HG03565 (cell line): ENCODE measurements around the gene PLBD1.
A peak's percentile ranks its signal among the peaks of the same experiment; 100 is the strongest.

ENCODE experiments used
- ATAC-seq: cut with Tn5 transposase; IDR thresholded peaks from one replicate; pipeline ENCODE4 v1.9.1; 2021; ENCODE audit warnings: mild to moderate bottlenecking, moderate library complexity; ENCODE audit not compliant: unreplicated experiment

PLBD1 gene

GRCh38 chr12:14570231-14570630 is 2.5 kb upstream of the PLBD1 start:
- ATAC-seq = no peak

DNA sequence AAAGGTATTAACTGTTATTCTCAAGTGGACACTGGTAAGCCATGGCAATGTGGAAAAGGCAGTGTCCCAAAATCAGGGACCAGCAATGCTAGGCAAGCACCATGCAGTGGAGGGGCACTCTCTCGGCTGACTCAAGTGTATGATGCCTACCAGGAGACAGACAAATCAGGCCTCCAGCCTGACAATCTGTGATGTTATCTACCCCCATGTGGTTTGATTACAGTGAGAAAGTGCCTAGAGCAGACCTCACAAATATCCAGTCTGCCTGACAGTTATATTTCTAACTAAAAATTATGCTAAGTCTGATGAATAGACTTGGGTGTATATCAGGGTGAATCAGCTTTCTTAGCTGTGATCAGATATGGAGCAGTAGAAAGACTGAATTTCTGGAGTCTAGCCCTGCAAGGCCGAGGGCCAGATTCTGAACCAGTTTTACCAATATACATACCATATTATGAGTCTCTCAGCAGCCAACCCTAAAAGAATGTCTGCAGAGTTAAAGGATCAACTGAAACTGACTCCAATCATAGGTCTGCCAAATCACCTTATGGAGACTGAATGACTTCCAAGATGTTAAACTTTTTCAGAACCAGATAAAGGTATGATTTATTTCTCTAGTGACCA is 3.2 kb downstream of the PLBD1 start:
- no peak for ATAC-seq

DNA sequence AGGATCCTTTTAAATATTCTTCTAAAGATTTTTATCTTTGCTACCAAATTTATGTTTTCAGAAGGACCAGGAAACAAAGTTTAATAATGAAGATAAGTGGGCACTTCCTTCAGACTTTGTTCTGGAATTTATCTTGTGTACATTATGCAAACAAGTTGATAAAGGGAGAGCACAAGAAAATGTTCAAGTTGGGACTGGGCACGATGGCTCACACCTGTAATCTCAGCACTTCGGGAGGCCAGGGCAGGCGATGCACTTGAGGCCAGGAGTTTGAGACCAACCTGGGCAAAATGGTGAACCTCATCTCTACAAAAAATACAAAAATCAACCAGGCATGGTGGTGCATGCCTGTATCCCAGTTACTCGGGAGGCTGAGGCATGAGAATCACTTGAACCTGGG is 4.6 kb downstream of the PLBD1 start:
- no peak for ATAC-seq

- no peak for ATAC-seq
These were observed 5.4 kb downstream of the PLBD1 start for GRCh38 chr12:14562279-14562678.

- ATAC-seq = no peak
These were observed 5.9 kb downstream of the PLBD1 start for GRCh38 chr12:14561677-14562238.

GRCh38 chr12:14560904-14561574 is 6.6 kb downstream of the PLBD1 start:
- ATAC-seq = no peak

DNA sequence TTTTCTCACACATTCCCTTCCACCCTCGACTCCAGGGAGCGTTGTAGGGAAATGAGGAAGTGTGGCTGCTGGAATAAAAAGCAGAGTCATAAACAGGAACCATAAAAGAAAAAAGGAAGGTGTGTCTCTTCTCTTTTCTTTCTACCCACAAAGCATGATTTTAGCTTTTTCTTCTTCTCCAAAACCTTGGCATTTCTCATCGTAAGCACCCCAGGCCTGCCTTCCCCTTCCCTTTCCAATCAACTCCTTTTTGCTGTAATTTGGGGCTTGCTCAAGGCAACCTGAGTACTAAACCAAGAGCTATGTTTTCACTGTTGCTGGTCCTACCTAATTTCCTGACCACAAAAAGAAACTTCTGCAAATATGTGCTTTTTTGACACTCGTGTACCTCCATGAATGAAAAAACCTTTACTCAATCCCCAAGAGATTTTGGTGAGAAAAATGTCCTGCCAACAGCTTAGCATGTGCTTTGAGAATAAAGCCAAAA is 9.2 kb downstream of the PLBD1 start:
- no peak for ATAC-seq

- no peak for ATAC-seq
These were observed 9.7 kb downstream of the PLBD1 start for GRCh38 chr12:14557966-14558365.

DNA sequence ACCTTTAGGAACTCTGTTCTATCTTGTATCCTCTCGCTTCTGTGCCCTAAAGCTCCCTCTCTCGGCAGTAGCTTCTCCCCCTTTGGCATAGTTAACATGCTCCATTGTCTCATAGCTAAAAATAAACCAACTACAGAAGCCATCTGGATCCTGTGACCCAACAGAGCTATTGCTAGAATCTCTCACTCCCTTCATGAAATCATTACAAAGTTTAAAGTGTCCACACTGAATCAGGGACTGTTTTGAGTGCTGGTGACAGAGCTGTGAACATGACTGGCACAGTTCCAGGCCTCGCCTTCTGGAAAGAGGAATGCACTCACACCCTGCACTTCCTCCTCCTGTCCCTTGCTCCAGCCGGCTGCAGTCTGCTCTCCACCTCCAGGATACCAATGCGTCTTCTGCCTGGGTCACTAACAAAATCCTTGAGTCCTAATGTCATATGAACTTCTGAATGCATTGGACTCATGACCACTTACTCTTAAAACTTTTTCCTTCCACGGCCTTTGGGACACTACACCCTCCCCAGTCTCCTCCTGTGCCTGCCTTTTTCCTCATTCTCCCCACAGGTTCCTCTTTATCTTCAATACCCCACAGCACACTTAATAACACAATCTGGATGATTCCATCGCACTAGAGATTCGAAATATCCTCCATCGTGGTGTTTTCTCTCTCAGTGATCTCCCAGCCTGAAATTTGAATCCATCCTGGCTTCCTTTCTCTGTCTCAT is 13.2 kb downstream of the PLBD1 start:
- ATAC-seq = no peak

- no peak for ATAC-seq
These were observed 19.1 kb downstream of the PLBD1 start for GRCh38 chr12:14548609-14549008.

GRCh38 chr12:14547571-14547970 is 20.1 kb downstream of the PLBD1 start:
- ATAC-seq = no peak

DNA sequence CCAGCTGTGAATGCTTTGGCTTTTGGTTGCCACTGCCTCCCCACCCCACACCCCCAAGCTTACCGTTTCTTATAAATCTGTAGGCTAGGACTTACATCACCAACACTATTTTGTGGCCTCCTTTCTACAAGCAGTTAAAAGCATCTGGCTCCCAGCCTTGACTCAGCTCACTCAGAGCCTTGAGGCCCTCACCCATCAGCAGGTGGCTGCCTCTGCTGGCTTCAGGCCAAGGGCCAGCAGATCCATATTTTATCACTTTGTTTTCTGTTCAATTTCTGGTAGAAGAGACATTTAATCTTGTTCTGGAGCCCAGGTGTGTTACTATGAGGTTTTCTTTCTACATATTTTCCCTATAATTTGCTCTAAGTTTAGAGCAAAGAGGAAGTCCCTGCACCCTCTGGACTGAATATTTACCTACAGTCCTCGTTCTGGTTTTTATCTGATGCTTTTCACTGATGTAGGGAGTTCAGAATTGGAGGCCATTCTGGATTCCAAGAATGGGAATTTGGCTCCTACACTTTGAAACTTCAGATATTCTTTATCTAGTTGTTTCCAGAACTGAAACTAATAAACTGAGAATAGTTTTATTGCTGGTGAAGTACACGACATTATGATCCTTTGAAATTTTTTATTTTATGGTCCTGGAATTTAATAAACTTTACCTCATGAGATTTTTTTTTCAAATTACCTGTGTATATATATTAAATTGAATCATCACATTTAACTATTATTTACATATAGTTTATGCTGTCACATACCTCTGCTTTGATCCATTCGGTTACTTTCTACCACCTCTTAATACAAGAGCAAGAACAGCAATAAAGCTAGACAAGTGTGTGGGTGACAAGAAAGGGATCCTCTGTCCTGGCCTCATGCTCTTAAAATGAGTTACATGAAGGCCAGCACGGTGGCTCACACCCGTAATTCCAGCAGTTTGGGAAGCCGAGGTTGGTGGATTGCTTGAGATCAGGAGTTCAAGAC is 22.2 kb downstream of the PLBD1 start:
- ATAC-seq = no peak

DNA sequence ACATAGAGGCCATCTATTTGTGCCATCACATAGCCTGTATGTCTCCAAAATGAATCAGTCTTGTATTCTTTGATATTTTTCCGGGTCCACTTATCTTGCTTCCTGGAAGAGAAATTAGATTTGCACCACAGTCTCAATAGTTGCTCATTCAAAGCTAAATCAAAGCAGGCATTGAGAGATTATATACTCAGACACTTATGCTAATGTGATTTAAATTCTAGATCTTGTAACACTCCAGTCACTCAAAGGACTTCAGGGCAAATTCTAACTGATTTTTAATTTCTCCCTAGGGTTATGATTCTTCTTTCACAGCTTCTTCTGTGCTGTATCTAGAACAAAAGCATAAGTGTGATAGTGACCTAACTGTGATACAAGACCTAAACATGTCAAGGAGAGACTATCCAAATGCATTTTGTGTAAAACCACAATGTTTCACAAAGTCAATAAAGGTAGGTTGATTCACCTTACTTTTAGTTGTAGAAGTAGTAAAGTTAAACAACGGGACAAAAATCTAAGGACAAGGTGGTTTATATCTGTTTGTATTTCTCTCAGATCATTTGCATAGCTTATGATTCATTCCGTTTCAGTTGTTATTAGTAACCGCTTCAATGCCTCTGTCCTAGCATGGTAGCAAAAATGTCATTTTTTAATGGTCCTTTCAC is 26.8 kb downstream of the PLBD1 start:
- peak; percentile 72 for ATAC-seq

DNA sequence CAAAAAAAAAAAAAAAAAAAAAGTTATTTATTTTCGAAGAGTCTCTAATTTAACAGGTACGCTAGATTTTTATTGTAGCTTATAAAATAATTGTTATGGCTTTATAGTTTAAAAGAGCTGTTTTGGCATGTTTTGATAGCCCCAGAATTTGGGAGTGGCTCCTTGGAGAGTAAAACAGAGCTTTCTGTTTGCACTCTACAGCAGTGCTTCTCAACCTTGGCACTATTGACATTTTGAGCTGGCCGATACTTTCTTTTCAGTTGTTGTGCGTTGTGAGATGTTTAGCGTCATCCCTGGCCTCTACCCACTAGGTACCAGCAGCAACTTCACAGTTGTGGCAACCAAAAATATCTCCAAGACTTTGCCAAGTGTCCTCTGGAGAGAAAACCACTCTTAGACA is 30.6 kb downstream of the PLBD1 start:
- ATAC-seq = no peak

- no peak for ATAC-seq
These were observed 35.5 kb downstream of the PLBD1 start for GRCh38 chr12:14532152-14532551.

- ATAC-seq = no peak
These were observed 41.7 kb downstream of the PLBD1 start for GRCh38 chr12:14525964-14526363.

GRCh38 chr12:14521822-14522221 is 45.9 kb downstream of the PLBD1 start:
- ATAC-seq = no peak

DNA sequence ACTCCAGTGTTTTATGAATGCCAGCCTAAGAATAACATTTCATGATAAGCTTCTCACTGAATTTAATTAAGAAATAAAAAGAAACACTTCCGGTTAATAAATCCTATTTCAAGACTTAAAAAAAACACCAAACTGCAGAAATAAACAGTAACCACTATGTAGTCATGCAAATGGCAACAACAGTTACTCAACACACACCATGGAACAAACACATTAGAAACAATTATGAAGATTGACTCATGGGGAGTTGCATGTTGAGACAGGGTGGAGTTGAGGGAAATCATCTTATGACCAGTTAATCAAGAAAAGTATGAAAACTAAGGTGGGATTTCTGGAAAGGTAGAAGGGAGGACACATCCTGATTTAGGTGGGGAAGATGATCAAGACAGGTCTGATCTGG is 52.7 kb downstream of the PLBD1 start:
- no peak for ATAC-seq

- ATAC-seq = peak; percentile 45
These were observed 53.4 kb downstream of the PLBD1 start for GRCh38 chr12:14514154-14514842.
